HG02642 (cell line): ENCODE data around the gene PPIA.
"Not testable (repeated sequence)": the region's sequence is repeated elsewhere in the genome, so short reads cannot be mapped to it uniquely, and the experiment has no call there.

Experiments used
- ATAC-seq: cut with Tn5 transposase; IDR thresholded peaks from one replicate; pipeline ENCODE4 v1.9.1; 2021; ENCODE audit warnings: mild to moderate bottlenecking; ENCODE audit not compliant: unreplicated experiment, poor library complexity

Gene PPIA

GRCh38 chr7:44814919-44815318, 18.4 kb downstream of the PPIA start:
- no peak for ATAC-seq

DNA sequence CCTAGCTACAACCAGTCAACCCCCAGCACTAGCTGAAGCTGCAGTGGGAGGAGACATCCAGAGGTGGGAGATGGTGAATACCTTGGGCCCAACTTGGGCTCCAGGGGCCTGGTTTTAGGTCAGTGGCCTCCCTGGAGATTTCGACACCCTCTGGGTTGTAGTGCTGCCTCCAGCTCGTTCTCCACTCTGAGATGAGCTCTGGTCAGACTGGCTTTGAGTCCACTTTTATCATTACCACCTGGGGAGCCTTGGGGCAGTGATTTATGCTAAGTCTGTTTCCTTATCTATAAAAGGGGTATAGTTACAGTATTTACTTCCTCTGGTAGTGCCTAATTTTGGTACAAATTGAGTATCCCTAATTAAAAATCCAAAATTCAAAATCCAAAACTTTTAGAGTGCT, 22.8 kb downstream of the PPIA start:
- no peak for ATAC-seq

- ATAC-seq, result no peak
These were observed 26.8 kb downstream of the PPIA start for GRCh38 chr7:44823255-44823781.

DNA sequence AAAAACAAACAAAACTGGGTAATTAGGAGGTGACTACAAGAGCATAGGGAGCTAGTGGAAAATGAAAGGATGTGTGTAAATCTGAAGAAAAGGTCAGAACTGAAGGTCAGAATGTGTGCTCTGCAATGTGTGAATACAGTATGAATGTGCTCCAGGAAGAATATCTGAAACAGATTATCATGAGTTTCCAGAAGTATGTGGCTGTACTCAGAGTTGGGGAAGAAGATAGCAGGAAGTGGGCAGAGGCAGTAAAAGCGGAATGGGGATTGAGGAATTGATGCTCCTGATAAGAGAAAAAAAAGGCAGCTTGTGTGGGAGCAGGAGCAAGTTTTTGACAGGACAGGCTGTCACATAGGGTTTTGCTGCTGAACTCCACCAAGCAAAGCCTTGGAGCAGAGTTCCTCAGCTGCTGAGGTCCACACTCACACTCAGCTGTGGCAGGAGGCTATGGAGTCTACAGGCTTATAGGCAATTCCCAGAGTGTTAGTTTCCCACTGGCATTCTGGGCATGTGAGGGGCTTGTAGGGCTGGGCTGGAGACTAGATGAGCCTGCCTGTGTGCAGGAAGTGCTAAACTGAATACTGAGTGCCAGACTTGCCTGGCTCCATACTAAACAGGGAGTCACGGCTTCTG, 28.5 kb downstream of the PPIA start:
- no peak for ATAC-seq

GRCh38 chr7:44827567-44827966, 31.1 kb downstream of the PPIA start:
- no peak for ATAC-seq

DNA sequence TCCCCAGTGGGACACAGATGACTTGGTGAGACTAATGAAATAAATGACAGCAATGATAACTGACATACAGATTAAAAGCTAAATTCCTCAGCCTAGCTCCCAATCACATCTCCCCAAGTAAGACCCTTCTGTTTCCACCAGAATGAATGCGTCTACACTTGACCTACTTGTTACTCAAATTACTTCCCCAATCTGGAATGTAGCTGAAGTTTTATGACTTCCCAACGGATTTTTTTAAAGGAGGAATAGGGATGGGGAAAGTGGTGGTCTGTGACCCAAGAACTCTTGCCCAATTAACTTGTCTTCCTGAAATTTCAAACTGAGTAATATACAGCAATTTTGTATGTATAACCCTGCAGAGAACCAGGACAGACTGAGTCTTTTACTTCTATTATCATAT, 42.3 kb downstream of the PPIA start:
- ATAC-seq, result no peak

- ATAC-seq, result not testable (repeated sequence)
These were observed 46.2 kb downstream of the PPIA start for GRCh38 chr7:44842675-44843074.

DNA sequence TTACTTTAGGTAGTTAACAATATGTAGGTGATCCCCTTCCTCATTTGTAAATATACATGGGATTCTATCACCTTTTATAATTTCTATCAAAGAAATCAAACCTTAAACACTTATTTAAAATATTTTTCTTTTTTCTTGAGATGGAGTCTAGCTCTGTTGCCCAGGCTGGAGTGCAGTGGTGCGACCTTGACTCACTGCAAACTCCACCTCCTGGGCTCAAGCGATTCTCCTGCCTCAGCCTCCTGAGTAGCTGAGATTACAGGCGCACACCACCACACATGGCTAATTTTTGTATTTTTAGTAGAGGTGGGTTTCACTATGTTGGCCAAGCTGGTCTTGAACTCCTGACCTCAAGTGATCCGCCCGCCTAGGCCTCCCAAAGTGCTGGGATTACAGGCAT, 47.0 kb downstream of the PPIA start:
- ATAC-seq, result not testable (repeated sequence)

DNA sequence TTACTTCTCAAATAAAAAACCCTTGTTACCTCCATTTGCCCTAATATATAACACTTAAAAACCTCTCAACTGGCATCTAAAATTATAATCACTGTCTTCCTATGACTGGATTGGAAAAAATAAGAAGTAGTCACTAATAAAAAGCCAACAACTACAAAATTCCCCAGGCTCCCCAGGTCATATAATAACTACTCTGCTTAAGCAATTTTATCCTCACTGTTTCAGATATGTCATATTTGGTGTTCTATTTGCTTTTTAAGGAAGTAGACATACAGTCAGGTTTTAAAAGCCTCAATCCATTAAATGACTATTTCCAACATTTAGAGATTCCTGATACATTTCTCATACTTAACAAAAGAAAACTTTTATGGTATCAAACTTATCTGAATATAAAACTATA, 49.0 kb downstream of the PPIA start:
- no peak for ATAC-seq

DNA sequence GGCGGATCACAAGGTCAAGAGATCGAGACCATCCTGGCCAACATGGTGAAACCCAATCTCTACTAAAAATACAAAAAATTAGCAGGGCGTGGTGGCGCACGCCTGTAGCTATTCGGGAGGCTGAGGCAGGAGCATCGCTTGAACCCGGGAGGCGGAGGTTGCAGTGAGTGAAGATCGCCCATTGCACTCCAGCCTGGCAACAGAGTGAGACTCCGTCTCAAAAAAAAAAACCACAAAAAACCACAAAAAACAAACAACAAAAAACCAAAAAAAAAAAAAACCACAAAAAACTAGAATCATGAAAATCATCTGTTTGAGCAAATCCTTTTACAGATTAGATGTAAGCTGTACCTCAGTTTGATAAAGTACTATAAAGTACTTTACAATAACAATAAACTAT, 49.9 kb downstream of the PPIA start:
- not testable (repeated sequence) for ATAC-seq

DNA sequence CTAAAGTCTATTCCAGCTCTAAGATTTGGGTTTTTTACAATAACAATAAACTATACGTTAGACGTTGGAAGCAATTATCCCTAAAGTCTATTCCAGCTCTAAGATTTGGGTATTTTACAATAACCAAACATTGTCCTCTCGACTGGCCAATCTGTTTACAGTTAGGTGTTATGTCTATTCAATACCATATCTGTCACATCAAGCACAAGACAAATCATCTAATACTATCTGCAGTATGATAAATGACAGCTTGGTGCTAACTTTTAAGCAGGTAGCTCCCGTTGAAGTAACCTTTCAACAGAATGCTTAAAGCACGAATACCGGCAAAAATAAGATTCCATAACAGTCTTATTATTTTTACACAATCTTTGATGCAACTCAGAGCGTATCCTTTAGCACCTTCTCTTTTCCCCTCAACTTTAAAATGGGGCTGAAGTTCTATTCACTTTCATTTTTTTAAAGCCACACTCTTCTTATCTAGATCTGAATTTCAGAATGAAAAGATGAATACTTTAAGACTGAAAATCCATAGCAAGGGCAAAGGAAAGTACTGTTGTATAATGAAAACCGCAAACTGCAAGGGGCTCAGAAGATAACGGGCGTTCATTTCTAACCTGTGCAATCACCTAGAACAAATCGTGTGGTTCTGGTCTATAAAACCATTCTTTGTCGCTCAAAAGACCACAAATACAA, 50.5 kb downstream of the PPIA start:
- ATAC-seq, result no peak

DNA sequence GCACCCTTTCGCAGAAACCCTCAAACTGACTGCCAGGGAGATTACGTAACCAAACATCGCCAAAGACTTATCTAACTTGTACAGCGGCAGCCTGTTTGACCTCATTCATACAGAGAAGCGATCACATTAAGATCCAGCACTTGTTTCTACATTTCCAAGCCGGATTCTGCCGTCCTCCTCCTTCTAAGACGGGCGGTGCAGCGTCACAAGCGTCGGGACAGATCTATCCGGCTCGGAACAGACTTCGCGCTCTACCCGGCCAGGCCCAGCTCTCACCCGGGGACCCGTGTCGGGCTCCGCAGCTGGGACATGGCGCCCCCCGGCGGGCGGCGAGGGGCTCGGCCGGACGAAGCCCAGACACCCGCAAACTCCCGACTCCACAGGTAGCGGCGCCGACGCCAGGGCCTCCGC, 51.0 kb downstream of the PPIA start:
- peak; percentile 77 for ATAC-seq

- ATAC-seq, result peak; percentile 87
These were observed 51.6 kb downstream of the PPIA start, which contains the start of gene H2AZ2 for GRCh38 chr7:44847920-44848634. H2AZ2 (minus strand) TSS chr7:44848087; CDS start chr7:44847971, 116 bp downstream.

DNA sequence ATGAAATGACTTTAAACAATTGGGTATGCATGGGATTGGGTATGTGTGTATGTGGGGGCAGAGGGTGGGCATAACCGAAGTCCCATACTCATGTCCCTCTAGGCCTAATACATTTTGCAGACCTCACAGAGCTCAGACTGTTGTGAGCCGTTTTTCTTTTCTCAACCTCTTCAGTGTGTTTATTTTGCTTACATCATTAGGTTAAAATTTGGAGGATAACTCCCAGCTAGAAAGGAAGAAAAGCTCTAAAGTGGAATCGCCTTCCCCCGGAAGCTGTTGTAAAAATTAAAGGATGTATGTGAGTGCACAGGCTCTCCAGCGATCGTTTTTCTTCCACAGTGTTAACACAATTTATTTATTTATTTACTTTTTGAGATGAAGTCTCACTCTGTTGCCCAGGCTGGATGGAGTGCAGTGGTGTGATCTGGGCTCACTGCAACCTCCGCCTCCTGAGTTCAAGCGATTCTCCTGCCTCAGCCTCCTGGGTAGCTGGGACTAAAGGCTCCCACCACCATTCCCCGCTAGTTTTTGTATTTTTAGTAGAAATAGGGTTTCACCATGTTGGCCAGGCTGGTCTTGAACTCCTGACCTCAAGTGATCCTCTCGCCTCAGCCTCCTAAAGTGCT, 52.9 kb downstream of the PPIA start:
- no peak for ATAC-seq

GRCh38 chr7:44849885-44850544, 53.5 kb downstream of the PPIA start:
- ATAC-seq, result no peak

DNA sequence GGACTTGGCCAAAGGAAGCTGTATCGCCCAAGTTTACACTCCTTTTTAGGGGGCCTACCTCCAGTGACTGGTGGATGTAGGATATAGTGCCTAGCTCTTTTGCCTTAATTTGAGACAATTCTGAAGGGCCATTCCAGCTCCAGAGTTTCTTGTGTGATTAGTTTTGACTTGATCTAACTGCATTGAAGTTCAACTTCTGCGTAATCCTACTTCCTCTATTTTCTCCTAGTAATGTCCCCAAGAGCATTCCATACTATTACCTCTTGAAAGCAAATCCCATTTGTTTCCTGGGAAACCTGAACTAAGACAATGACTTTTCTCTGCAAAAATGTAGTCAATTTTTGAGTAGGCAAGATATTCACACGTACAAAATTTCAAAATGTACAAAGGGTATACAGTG, 56.1 kb downstream of the PPIA start:
- ATAC-seq, result no peak
